Lower leg skin (tissue), 3 donors: ENCODE measurements around the gene RPL22.

Source experiments
- CTCF ChIP-seq, 3 donors: fragments of 450-650 bp; IDR thresholded peaks; one replicate each; pipeline ENCODE4 v1.5.1; 2016; ENCODE audit warnings: antibody characterized with exemption in 3 of 3, mild to moderate bottlenecking in 3 of 3, moderate library complexity in 2 of 3
- POLR2A ChIP-seq, 2 donors: fragments of 450-650 bp; IDR thresholded peaks; one replicate each; pipeline ENCODE4 v1.6.1; 2016 to 2017; ENCODE audit warnings: antibody characterized with exemption in 2 of 2, mild to moderate bottlenecking in 1 of 2, moderate library complexity in 1 of 2

GRCh38 chr1:6180268-6180706, 19.1 kb downstream of the RPL22 start, which contains the start of gene CHD5:
- TF ChIP-seq CTCF (IDR thresholded peaks at IDR 0.05) = no peak
- no peak for TF ChIP-seq POLR2A (IDR thresholded peaks at IDR 0.05)
